ENCODE results near the gene SUPT7L. TPM values are rescaled to one million over a fixed set of nuclear protein-coding genes. Genes with fewer than 3 reads are reported as not detected.

Gene SUPT7L
- total and polyA plus RNA-seq, 2 of the 13 experiments (the other 11 are each of a cell fraction or from before 2014, with no cell fraction given): 32.9 to 77.5 TPM

DNA sequence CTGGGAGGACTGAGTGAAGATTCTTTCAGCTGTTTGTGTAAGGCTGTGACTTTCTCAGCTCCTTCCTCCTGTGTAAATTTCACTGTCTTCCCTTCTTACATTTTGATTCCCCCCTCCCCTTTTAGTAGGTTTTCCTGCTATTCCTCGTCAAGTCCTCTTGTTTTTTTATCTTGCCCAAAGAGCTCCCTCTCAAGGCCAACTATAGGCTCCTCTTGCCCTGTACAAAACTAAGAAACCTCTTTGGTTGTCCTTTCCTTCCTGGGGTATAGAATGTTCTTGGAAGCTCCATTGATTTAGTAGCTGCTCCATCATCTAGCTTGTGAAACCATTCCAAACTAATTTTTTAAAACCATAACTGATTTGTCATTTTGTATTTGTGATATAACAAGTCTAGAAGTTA, 41.9 kb downstream of the SUPT7L start (continued):
- TF ChIP-seq, protein P1, sequence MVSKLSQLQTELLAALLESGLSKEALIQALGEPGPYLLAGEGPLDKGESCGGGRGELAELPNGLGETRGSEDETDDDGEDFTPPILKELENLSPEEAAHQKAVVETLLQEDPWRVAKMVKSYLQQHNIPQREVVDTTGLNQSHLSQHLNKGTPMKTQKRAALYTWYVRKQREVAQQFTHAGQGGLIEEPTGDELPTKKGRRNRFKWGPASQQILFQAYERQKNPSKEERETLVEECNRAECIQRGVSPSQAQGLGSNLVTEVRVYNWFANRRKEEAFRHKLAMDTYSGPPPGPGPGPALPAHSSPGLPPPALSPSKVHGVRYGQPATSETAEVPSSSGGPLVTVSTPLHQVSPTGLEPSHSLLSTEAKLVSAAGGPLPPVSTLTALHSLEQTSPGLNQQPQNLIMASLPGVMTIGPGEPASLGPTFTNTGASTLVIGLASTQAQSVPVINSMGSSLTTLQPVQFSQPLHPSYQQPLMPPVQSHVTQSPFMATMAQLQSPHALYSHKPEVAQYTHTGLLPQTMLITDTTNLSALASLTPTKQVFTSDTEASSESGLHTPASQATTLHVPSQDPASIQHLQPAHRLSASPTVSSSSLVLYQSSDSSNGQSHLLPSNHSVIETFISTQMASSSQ (IDR thresholded peaks at IDR 0.05; ENCODE audit: low read depth): no peak
- TF ChIP-seq, protein P1 (CRISPR knock-in tag; IDR thresholded peaks at IDR 0.05; ENCODE audit: borderline replicate concordance): no peak
- TF ChIP-seq GPN1 (CRISPR knock-in tag; IDR thresholded peaks at IDR 0.05; ENCODE audit: borderline replicate concordance): no peak

DNA sequence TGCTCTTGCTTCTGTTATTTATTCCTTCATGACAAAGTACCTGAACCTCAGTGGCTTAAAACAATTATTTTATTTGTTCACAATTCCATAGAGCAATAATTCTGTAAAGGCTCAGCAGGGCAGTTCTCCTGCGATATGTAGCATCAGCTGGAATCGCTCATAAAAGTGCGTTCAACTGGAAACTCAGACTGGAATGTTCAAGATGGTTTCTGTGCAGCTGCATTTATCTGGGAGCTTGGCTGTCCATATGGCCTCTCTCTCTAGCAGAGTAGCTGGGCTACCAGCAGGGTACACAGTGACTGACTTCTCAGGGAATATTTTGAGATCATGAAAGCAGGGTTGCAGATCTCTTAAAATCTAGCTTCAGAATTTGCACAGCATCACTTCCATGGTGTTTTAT, 48.1 kb downstream of the SUPT7L start:
- ChIA-PET POLR2A (no interaction called here), CTCF (ENCODE audit: low intra/inter-chr PET ratio, low total read pairs) (no interaction called here)
- FAIRE-seq: no peak
- H3K4me3 ChIP-seq (replicated peaks in 1 of 3; ENCODE audit: insufficient read depth in 1 of 3, low read depth in 2 of 3, low read length in 3 of 3): no peak overlapping the region
- in situ Hi-C loops (cut with HindIII; ENCODE audit: extremely low pct_ligation_motif_present, low pct_unique_long_range_greater_than_20kb): no loop called here
- H3K27ac ChIP-seq (ENCODE audit: extremely low read length, insufficient read depth, low read length): no peak overlapping the region
- no peaks in the 10 kb centered on the region for H4K20me1 ChIP-seq (ENCODE audit: insufficient read depth, low read length)
- no TSS peak for BruUV-seq (replicated peaks)
- intact Hi-C loops (cut with micrococcal nuclease; ENCODE audit: unreplicated experiment): no loop called here
- no peaks in the 10 kb centered on the region for H3K9me3 ChIP-seq (ENCODE audit: low read length)
- peaks cover 14% of the 10 kb centered on the region for H3K4me1 ChIP-seq (ENCODE audit: insufficient read depth, low read length)
- H3K27me3 ChIP-seq (ENCODE audit: control insufficient read depth in 1 of 2, insufficient read depth in 2 of 2, low read length in 2 of 2): no peaks in the 10 kb centered on the region
- H3K9ac ChIP-seq (ENCODE audit: insufficient read depth, low read depth, low read length): no peak overlapping the region
- DNase-seq (ENCODE audit: low spot score): no peak
- WGBS (ENCODE audit: low lambda C conversion rate): 100% methylated on average over 3 of the region's 3 CpGs
- H3K36me3 ChIP-seq (replicated peaks in 1 of 2; ENCODE audit: control insufficient read depth in 1 of 2, insufficient read depth in 2 of 2, low read length in 2 of 2): peaks cover 20 to 71% of the 10 kb centered on the region in 2 experiments
- H2AFZ ChIP-seq (ENCODE audit: low read length): no peak overlapping the region
- H3K79me2 ChIP-seq (ENCODE audit: insufficient read depth, low read length): no peaks in the 10 kb centered on the region
- no peak for ATAC-seq
- H3K4me2 ChIP-seq (ENCODE audit: low read depth, low read length): no peak overlapping the region
- TF ChIP-seq NFRKB (IDR thresholded peaks at IDR 0.05): no peak
- TF ChIP-seq, protein P2, sequence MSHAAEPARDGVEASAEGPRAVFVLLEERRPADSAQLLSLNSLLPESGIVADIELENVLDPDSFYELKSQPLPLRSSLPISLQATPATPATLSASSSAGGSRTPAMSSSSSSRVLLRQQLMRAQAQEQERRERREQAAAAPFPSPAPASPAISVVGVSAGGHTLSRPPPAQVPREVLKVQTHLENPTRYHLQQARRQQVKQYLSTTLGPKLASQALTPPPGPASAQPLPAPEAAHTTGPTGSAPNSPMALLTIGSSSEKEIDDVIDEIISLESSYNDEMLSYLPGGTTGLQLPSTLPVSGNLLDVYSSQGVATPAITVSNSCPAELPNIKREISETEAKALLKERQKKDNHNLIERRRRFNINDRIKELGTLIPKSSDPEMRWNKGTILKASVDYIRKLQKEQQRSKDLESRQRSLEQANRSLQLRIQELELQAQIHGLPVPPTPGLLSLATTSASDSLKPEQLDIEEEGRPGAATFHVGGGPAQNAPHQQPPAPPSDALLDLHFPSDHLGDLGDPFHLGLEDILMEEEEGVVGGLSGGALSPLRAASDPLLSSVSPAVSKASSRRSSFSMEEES (CRISPR knock-in tag; IDR thresholded peaks at IDR 0.05): no peak
- TF ChIP-seq HOXA7 (CRISPR knock-in tag; IDR thresholded peaks at IDR 0.05): no peak
- TF ChIP-seq ZNF446 (CRISPR knock-in tag; IDR thresholded peaks at IDR 0.05): no peak
- TF ChIP-seq DMAP1 (CRISPR knock-in tag; IDR thresholded peaks at IDR 0.05): no peak
- TF ChIP-seq NPAS2 (CRISPR knock-in tag; IDR thresholded peaks at IDR 0.05; ENCODE audit: borderline replicate concordance): no peak
- no peak for TF ChIP-seq ZNF3 (CRISPR knock-in tag; IDR thresholded peaks at IDR 0.05)
- TF ChIP-seq, protein P3, sequence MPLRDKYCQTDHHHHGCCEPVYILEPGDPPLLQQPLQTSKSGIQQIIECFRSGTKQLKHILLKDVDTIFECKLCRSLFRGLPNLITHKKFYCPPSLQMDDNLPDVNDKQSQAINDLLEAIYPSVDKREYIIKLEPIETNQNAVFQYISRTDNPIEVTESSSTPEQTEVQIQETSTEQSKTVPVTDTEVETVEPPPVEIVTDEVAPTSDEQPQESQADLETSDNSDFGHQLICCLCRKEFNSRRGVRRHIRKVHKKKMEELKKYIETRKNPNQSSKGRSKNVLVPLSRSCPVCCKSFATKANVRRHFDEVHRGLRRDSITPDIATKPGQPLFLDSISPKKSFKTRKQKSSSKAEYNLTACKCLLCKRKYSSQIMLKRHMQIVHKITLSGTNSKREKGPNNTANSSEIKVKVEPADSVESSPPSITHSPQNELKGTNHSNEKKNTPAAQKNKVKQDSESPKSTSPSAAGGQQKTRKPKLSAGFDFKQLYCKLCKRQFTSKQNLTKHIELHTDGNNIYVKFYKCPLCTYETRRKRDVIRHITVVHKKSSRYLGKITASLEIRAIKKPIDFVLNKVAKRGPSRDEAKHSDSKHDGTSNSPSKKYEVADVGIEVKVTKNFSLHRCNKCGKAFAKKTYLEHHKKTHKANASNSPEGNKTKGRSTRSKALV (CRISPR knock-in tag; IDR thresholded peaks at IDR 0.05): no peak
- TF ChIP-seq ZC3H13 (CRISPR knock-in tag; IDR thresholded peaks at IDR 0.05): no peak
- TF ChIP-seq, protein P4, sequence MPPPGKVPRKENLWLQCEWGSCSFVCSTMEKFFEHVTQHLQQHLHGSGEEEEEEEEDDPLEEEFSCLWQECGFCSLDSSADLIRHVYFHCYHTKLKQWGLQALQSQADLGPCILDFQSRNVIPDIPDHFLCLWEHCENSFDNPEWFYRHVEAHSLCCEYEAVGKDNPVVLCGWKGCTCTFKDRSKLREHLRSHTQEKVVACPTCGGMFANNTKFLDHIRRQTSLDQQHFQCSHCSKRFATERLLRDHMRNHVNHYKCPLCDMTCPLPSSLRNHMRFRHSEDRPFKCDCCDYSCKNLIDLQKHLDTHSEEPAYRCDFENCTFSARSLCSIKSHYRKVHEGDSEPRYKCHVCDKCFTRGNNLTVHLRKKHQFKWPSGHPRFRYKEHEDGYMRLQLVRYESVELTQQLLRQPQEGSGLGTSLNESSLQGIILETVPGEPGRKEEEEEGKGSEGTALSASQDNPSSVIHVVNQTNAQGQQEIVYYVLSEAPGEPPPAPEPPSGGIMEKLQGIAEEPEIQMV (CRISPR knock-in tag; IDR thresholded peaks at IDR 0.05; ENCODE audit: low read depth): no peak
- TF ChIP-seq SCMH1 (CRISPR knock-in tag; IDR thresholded peaks at IDR 0.05; ENCODE audit: borderline replicate concordance): no peak
- no peak for TF ChIP-seq ZMYM2 (CRISPR knock-in tag; IDR thresholded peaks at IDR 0.05)
- no peak for TF ChIP-seq ZMAT3 (CRISPR knock-in tag; conservative IDR thresholded peaks at IDR 0.05)
